Cerebellar cortex (tissue), 1 donor: ENCODE measurements around the gene SERINC1.
A peak's percentile ranks its signal among the peaks of the same experiment; 100 is the strongest.

Experiments
- DNase-seq: peaks from one replicate; pipeline ENCODE4 v3.0.0-alpha.2; 2015; ENCODE audit warnings: low spot score

The SERINC1 gene

GRCh38 chr6:122432816-122433215, 38.8 kb downstream of the SERINC1 start:
- DNase-seq = no peak

- DNase-seq = no peak
Observed at GRCh38 chr6:122431780-122432179, 39.8 kb downstream of the SERINC1 start.

- no peak for DNase-seq
Observed at GRCh38 chr6:122429323-122429722, 42.3 kb downstream of the SERINC1 start.

- DNase-seq = no peak
Observed at GRCh38 chr6:122428781-122429180, 42.8 kb downstream of the SERINC1 start.

- DNase-seq = no peak
Observed at GRCh38 chr6:122426597-122426996, 45.0 kb downstream of the SERINC1 start.

- no peak for DNase-seq
Observed at GRCh38 chr6:122423734-122424133, 47.9 kb downstream of the SERINC1 start.

GRCh38 chr6:122422614-122423267, 48.9 kb downstream of the SERINC1 start:
- no peak for DNase-seq

GRCh38 chr6:122422003-122422402, 49.6 kb downstream of the SERINC1 start:
- no peak for DNase-seq

GRCh38 chr6:122416825-122417224, 54.8 kb downstream of the SERINC1 start:
- no peak for DNase-seq

- DNase-seq = no peak
Observed at GRCh38 chr6:122412001-122412400, 59.6 kb downstream of the SERINC1 start.

- no peak for DNase-seq
Observed at GRCh38 chr6:122408702-122409458, 62.7 kb downstream of the SERINC1 start.

- DNase-seq = no peak
Observed at GRCh38 chr6:122408240-122408639, 63.4 kb downstream of the SERINC1 start.

- DNase-seq = no peak
Observed at GRCh38 chr6:122407712-122408111, 63.9 kb downstream of the SERINC1 start.

GRCh38 chr6:122406187-122406586, 65.4 kb downstream of the SERINC1 start:
- DNase-seq = no peak

- DNase-seq = no peak
Observed at GRCh38 chr6:122405417-122405816, 66.2 kb downstream of the SERINC1 start.

GRCh38 chr6:122404444-122404843, 67.2 kb downstream of the SERINC1 start:
- no peak for DNase-seq

GRCh38 chr6:122401104-122401503, 70.5 kb downstream of the SERINC1 start:
- no peak for DNase-seq

- DNase-seq = peak; percentile 25
Observed at GRCh38 chr6:122400462-122401089, 71.0 kb downstream of the SERINC1 start.

GRCh38 chr6:122400121-122400450, 71.5 kb downstream of the SERINC1 start:
- DNase-seq = no peak

GRCh38 chr6:122399348-122400120, 72.1 kb downstream of the SERINC1 start, which contains the start of gene HSF2:
TSS of gene HSF2 (plus strand) at chr6:122399652. CDS start at chr6:122399738, 86 bp downstream.
- peak; percentile 98 for DNase-seq

GRCh38 chr6:122399055-122399347, 72.6 kb downstream of the SERINC1 start:
- DNase-seq = no peak

GRCh38 chr6:122394016-122394415, 77.6 kb downstream of the SERINC1 start:
- DNase-seq = no peak
